ENCODE data around the gene RFC2. TPM values are rescaled to one million over a fixed set of nuclear protein-coding genes. Genes with fewer than 3 reads are reported as not detected.

RFC2 gene
- polyA plus RNA-seq, 2 of the 4 experiments (the other 2 are of a cell fraction), result 44.6 to 71.2 TPM

DNA sequence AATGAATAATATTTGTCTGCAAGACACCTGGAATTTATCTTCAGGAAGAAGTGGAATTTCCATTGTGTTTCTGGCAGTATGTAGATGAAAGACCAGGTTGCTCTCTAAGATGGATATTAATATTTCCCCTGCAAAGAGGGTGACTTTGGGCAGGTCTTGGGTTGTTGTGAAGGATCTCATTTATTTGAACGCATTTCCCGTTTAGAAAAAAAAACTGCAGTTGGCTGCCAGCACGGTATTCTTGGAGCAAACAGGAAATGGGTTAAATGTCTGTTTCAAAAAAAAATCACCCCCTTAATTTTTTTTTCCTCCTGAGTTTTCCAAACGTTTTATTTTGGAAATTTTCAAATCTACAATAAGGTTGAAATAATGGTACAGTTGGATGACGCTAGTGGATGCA lies 68.6 kb downstream of the RFC2 start (continued):
- TF ChIP-seq, protein P1, sequence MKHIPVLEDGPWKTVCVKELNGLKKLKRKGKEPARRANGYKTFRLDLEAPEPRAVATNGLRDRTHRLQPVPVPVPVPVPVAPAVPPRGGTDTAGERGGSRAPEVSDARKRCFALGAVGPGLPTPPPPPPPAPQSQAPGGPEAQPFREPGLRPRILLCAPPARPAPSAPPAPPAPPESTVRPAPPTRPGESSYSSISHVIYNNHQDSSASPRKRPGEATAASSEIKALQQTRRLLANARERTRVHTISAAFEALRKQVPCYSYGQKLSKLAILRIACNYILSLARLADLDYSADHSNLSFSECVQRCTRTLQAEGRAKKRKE (CRISPR knock-in tag; IDR thresholded peaks at IDR 0.05; ENCODE audit: low read depth), result no peak
- no peak for TF ChIP-seq POLR2AphosphoS2 (conservative IDR thresholded peaks at IDR 0.05; ENCODE audit: low read length)
- TF ChIP-seq, protein P2, sequence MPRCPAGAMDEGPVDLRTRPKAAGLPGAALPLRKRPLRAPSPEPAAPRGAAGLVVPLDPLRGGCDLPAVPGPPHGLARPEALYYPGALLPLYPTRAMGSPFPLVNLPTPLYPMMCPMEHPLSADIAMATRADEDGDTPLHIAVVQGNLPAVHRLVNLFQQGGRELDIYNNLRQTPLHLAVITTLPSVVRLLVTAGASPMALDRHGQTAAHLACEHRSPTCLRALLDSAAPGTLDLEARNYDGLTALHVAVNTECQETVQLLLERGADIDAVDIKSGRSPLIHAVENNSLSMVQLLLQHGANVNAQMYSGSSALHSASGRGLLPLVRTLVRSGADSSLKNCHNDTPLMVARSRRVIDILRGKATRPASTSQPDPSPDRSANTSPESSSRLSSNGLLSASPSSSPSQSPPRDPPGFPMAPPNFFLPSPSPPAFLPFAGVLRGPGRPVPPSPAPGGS (IDR thresholded peaks at IDR 0.05), result no peak

DNA sequence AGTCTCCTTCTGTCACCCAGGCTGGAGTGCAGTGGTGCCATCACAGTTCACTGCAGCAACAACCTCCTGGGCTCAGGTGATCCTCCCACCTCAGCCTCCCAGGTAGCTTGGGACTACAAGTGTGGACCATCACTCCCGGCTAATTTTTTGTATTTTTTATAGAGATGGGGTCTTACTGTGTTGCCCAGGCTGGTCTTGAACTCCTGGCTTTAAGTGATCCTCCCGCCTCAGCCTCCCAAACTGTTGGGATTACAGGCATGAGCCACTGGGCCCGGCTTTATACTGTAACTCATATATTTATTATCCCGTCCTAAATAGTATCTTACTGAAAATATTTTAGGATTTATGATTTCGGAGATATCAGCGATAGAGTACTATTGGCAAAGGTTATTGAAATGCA lies 69.2 kb downstream of the RFC2 start:
- POLR2A ChIA-PET, result no interaction called here
- DNase-seq (ENCODE audit: low read depth in 1 of 2, low spot score in 1 of 2), result no peak
- Histone ChIP-seq H3K4me2 (no peak overlapping the region), H3K9me3 (no peaks in the 10 kb centered on the region), H3K4me1 (peaks cover 33% of the 10 kb centered on the region), H3K4me3 (no peak overlapping the region), H3K27ac (no peak overlapping the region)
- TF ChIP-seq SREBF2 (IDR thresholded peaks at IDR 0.05) (no peak), MAFK (IDR thresholded peaks at IDR 0.05; ENCODE audit: partially characterized antibody) (no peak), MAZ (IDR thresholded peaks at IDR 0.05; ENCODE audit: borderline replicate concordance, low read depth, low read length) (no peak), ZSCAN20 (CRISPR knock-in tag; IDR thresholded peaks at IDR 0.05) (no peak), NPAS2 (CRISPR knock-in tag; IDR thresholded peaks at IDR 0.05; ENCODE audit: borderline replicate concordance) (no peak), RNF2 (IDR thresholded peaks at IDR 0.05; ENCODE audit: borderline replicate concordance, low read depth) (no peak), RCOR1 (IDR thresholded peaks at IDR 0.05; ENCODE audit: low read depth, low read length) (no peak), CEBPB (IDR thresholded peaks at IDR 0.05) (no peak), CBX8 (IDR thresholded peaks at IDR 0.05) (no peak), HOXB5 (CRISPR knock-in tag; IDR thresholded peaks at IDR 0.05) (no peak), CHD2 (IDR thresholded peaks at IDR 0.05; ENCODE audit: low read length, partially characterized antibody) (no peak), TP53 (CRISPR knock-in tag; IDR thresholded peaks at IDR 0.05) (no peak), ZFP36 (IDR thresholded peaks at IDR 0.05; ENCODE audit: borderline replicate concordance, partially characterized antibody) (no peak), BHLHE40 (IDR thresholded peaks at IDR 0.05; ENCODE audit: low read depth, low read length) (no peak), KDM5A (IDR thresholded peaks at IDR 0.05) (no peak)
- TF ChIP-seq, protein P3, sequence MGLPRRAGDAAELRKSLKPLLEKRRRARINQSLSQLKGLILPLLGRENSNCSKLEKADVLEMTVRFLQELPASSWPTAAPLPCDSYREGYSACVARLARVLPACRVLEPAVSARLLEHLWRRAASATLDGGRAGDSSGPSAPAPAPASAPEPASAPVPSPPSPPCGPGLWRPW (IDR thresholded peaks at IDR 0.05), result no peak
- TF ChIP-seq, protein P4, sequence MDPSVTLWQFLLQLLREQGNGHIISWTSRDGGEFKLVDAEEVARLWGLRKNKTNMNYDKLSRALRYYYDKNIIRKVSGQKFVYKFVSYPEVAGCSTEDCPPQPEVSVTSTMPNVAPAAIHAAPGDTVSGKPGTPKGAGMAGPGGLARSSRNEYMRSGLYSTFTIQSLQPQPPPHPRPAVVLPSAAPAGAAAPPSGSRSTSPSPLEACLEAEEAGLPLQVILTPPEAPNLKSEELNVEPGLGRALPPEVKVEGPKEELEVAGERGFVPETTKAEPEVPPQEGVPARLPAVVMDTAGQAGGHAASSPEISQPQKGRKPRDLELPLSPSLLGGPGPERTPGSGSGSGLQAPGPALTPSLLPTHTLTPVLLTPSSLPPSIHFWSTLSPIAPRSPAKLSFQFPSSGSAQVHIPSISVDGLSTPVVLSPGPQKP (IDR thresholded peaks at IDR 0.05; ENCODE audit: low read depth, low read length), result no peak
- TF ChIP-seq, protein P5, sequence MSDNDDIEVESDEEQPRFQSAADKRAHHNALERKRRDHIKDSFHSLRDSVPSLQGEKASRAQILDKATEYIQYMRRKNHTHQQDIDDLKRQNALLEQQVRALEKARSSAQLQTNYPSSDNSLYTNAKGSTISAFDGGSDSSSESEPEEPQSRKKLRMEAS (IDR thresholded peaks at IDR 0.05), result no peak
- TF ChIP-seq, protein P6, sequence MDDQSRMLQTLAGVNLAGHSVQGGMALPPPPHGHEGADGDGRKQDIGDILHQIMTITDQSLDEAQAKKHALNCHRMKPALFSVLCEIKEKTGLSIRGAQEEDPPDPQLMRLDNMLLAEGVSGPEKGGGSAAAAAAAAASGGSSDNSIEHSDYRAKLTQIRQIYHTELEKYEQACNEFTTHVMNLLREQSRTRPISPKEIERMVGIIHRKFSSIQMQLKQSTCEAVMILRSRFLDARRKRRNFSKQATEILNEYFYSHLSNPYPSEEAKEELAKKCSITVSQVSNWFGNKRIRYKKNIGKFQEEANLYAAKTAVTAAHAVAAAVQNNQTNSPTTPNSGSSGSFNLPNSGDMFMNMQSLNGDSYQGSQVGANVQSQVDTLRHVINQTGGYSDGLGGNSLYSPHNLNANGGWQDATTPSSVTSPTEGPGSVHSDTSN (IDR thresholded peaks at IDR 0.05), result no peak
- TF ChIP-seq, protein P7, sequence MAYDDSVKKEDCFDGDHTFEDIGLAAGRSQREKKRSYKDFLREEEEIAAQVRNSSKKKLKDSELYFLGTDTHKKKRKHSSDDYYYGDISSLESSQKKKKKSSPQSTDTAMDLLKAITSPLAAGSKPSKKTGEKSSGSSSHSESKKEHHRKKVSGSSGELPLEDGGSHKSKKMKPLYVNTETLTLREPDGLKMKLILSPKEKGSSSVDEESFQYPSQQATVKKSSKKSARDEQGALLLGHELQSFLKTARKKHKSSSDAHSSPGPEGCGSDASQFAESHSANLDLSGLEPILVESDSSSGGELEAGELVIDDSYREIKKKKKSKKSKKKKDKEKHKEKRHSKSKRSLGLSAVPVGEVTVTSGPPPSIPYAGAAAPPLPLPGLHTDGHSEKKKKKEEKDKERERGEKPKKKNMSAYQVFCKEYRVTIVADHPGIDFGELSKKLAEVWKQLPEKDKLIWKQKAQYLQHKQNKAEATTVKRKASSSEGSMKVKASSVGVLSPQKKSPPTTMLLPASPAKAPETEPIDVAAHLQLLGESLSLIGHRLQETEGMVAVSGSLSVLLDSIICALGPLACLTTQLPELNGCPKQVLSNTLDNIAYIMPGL (CRISPR knock-in tag; IDR thresholded peaks at IDR 0.05; ENCODE audit: borderline replicate concordance), result no peak
- no peak for ATAC-seq
- WGBS (ENCODE audit: missing lambda C conversion rate), result 84% methylated on average over 6 of the region's 6 CpGs
- CTCF ChIA-PET, result interaction anchor here (1.6 to 2.0 kb wide), 2 partner anchors 22 to 216 kb away, joined by 7 to 9 read pairs; no protein-coding TSS in a partner anchor
- no peak for FAIRE-seq
